ENCODE data around the gene RFNG.

Gene RFNG

GRCh38 chr17:82077617-82078358, 26.2 kb upstream of the RFNG start:
- DNase-seq: no peak

GRCh38 chr17:82076785-82077591, 25.4 kb upstream of the RFNG start:
- no peak for DNase-seq

DNA sequence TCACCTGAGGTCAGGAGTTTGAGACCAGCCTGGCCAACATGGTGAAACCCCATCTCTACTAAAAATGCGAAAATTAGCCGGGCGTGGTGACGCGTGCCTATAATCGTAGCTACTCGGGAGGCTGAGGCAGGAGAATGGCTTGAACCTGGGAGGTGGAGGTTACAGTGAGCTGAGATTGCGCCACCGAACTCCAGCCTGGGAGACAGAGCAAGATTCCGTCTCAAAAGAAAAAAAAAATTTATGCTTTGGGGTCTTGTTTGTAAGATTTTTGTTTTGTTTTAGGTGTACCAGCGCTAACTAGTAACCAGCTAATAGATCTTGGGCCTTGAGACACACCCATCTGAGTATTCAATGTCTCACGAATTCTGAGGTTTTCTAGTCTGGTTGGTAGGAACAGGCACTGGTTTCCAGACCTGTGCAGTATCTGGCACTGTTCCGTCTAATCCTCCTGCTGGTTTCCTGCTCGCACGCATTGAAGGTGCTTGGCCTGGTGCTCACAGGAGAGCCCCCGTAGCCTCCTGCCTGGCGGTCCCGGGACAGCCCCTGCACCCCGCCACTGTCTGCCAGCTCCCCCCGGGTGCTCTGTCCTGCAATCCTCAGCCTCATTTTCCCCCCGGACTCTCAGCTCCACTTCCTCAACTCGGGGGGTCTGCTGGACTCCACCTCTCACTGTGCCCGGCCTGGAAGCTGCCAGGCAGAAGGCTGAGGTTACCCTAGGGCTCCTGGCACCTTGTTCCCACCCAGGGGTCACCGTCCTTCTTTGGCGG, 24.6 kb upstream of the RFNG start:
- no peak for DNase-seq

- DNase-seq: no peak
Observed at GRCh38 chr17:82073446-82073845, 21.8 kb upstream of the RFNG start.

DNA sequence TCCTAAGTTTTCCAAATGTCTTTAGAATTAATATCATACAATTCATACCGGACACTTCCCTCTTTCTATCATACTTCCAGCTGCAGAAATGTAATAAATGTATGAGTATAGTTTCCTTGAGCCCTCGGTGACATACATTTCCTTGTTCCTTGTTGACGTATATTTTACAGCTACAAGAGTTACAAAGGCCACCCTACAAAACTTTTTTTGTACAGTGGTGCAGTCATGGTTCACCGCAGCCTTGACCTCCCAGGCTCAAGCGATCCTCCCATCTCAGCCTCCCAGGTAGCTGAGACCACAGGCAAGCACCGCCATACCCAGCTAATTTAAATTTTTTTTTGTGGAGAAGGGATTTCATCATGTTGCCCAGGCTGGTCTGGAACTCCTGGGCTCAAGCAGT, 21.2 kb upstream of the RFNG start:
- DNase-seq: no peak

DNA sequence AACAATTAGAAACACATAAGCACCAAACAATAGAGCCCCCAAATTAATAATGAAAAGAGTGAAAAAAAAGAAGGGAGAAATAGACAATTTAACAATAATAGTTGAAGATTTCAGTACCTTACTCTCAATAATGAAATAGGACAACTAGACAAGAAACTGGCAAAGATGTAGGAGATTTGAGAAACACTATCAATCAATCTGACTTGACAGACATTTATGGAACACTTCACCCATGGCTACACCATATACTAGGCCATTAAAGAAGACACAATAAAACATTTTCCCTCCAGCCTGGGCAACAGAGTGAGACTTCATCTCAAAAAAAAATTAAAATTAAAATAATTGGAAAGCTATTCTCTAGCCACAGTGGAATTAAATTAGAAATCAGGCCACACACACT, 19.0 kb upstream of the RFNG start:
- DNase-seq: no peak

DNA sequence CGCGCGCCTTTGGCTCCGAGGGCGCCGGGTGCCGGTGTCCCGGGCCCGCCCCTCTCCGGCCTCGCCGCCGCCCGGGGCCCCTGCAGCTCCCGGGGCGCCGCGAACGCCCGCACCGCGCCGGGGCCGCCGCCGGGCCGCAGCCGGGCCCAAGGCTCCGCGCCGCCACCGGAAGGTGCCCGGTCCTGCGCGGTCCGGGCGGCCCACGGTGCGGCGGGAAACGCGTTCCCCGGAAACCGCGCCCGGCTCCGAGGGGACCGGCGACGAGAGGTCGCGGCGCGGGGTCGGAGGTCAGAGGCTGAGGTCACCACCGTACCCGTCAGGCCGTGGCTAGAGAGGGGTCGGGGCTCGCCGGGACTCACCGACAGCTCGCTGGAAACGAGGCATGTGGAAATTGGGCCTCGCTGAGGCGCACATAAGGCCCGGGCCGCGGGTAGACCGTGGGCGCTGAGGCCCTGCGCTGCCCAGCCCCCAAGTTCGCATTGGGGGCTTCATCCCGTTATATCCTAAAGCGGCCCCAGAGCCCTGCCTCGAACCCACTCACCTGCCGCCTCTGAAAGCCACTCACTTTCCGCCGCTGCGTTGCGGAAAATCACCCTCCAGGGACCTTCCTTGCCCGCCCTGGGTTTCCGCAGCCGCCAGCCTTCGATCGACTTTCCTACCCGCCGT, 14.2 kb upstream of the RFNG start, which contains the start of gene DUS1L:
DUS1L (minus strand) TSS at position 167 of the 666 bp plus-strand sequence. CDS start 745 bp downstream, outside the sequence.
- no peak for DNase-seq

DNA sequence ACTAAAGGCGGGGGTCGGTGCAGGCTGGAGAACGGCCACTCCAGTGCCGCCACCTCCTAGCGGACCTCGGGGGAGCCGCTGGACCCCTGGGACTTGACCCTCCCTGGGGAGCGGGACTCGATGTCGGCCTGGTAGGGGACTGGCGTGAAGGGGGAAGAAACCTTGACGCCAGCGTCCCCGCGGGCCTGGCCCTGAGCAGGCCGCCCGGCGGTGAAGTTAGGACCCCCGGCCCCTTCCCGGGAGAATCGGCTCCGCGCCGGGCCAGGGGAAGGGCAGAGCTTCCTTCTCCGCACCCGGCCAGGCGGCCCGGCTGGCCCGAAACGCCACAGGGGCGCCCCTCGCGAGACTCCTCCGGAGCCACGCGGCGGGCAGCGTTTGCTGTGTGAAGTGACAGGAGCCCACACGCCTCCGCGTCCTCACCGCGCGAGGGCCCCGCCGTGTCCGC, 13.6 kb upstream of the RFNG start:
- no peak for DNase-seq

DNA sequence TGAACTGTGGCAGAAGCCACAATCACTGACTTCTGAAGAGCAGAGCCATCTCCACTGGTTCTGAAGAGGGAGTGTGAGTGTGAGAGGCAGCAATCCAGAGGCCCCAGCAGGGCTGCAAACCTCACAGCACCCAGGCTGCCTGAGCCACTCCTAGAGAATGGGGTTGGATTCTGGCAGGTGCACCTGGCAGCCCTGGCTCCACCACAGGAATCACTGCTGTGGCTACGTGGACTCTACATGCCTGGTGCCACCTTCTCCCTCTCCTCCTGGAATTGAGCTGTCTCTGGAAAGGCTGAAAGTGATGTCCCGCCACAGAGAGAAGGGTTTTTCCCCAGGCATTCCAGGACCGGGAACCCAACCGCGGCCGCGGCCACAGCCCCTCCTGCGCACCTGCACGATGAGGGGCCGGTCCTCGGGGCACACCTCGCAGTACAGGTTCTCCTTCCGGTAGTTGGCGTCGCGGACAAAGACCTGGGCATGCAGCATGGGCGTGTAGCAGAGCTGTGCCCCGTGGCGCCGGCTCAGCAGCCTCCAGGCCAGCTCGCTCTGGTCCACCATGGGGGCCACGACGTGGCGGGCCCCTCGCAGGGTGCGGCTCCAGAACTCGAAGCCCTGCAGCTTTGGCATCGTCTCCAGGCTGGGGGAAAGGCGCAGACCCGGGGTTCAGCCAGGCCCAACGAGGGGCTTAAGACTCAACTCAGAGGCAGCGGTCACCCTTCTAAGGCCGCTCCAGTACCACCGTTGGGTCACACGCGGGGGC, 13.0 kb upstream of the RFNG start:
- no peak for DNase-seq

- no peak for DNase-seq
Observed at GRCh38 chr17:82063424-82064415, 12.1 kb upstream of the RFNG start.

DNA sequence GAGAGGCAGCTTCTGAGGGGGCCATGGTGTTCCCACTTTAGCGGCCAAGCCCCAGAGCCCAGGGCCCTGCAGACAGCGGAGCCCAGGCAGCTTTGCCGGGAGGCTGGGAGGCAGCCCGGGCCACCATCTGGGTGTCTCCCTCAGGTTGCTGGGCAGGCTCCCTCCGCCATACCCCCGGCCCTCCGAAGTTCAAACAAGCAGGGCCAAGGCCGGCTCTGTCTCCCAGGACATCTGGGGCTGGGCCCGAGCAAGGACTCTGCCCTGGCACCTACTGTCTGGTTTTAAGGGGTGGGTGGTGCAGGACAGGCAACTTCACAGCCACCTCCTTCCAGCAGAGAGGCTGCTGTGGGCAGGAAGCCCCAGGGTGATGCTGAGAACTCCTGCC, 11.4 kb upstream of the RFNG start:
- no peak for DNase-seq

- no peak for DNase-seq
Observed at GRCh38 chr17:82062076-82062983, 10.7 kb upstream of the RFNG start.

DNA sequence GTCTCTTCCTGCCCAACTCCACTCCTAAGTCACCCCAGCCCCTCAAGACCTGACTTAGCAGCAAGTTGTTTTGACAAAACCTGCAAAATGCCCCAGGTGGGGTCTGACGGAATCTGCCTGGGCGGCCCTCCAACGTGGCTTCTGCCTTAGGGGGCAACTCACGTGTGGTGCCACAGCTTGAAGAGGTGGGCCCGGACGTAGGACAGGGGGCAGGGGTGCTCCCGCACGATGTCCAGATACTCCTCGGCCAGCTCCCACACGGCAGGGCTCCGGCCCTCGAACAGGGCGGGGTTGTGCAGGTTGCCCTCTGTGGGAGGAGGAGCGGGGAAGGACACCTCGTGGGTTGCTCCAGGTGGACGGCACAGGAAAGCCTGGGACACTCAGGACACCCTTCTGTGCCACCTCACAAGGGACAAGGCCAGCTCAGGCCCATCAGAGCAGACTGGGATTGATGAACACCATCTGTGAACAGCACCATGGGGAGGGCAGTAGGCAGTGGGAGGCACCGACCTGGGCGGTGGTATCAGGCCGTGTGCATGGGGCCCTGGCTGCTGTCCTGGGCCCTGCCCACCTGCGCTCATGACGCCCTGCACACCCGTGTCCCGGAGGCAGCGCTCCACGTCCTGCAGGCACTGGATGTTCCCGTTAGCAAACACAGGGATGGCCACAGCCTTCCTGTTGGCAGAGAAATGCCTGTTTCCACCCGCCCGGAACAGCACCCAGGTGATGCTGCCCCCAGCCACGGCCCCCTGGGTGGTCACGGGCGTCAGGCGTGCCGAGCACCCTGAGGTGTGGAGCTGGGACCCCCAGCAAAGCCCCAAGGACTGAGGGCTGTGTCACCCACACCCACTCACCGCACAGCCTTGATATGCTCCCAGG, 9.7 kb upstream of the RFNG start:
- no peak for DNase-seq

- no peak for DNase-seq
Observed at GRCh38 chr17:82060614-82061013, 9.0 kb upstream of the RFNG start.

DNA sequence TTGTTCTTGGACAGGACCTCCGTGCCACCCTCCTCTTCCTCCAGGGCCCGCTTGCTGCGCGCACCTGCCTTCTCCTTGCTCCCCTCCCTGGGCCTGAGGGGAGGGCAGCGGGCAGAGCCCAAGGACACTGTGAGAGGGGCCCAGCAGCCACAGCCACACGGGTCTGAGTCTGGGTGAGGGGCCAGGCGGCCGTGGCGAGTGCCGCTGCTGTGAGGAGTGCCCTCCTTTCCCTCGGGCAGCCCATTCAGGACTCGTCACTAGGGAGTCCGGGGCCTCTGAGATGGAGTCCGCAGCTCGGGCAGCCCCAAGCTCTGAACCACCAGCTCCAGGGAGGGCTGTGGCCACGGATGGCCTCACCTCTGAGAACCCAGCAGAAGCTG, 8.4 kb upstream of the RFNG start:
- no peak for DNase-seq

DNA sequence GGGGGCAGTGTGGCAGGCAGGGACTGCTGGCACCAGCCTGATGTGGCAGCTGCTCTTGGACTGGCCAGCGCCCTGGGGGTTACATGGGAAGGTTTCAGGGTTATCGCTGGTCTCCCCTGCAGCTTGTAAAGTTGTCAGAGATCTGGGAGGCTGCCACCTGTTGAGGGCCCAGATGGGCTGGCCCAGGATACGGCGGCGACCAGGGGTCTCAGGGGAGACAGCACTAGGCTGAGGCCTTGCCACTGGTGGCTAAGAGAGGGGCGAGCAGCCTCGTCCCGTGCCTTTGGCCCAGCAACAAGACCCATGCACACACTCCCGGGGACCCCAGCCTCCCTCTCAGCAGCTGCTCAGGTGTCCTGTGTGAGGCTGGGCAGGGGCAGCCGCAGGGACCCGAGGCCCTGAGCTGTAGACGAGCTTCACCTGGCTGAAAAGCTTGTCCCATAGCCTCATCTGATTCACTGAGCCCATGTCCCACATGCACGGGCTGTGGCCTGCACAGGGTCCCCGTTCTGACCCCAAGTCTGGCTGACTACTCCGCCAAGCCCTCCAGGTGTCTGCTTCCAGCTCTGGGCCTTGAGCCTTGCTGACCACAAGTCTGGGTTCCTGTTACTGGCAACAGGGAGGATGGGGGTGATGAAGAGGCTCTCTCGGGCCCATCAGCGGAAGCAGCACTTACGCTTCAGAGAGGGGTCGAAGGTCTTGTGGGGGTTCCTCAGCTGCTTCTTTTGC, 7.8 kb upstream of the RFNG start:
- DNase-seq: no peak

GRCh38 chr17:82058855-82059249, 7.2 kb upstream of the RFNG start:
- DNase-seq: no peak
